ENCODE measurements around the gene IL22RA1. TPM values are rescaled to one million over a fixed set of nuclear protein-coding genes. Genes with fewer than 3 reads are reported as not detected.

IL22RA1 gene
- total and polyA plus RNA-seq, 2 of the 8 experiments (the other 6 are each of a cell fraction or from before 2014, with no cell fraction given), result 0.17 to 0.32 TPM

DNA sequence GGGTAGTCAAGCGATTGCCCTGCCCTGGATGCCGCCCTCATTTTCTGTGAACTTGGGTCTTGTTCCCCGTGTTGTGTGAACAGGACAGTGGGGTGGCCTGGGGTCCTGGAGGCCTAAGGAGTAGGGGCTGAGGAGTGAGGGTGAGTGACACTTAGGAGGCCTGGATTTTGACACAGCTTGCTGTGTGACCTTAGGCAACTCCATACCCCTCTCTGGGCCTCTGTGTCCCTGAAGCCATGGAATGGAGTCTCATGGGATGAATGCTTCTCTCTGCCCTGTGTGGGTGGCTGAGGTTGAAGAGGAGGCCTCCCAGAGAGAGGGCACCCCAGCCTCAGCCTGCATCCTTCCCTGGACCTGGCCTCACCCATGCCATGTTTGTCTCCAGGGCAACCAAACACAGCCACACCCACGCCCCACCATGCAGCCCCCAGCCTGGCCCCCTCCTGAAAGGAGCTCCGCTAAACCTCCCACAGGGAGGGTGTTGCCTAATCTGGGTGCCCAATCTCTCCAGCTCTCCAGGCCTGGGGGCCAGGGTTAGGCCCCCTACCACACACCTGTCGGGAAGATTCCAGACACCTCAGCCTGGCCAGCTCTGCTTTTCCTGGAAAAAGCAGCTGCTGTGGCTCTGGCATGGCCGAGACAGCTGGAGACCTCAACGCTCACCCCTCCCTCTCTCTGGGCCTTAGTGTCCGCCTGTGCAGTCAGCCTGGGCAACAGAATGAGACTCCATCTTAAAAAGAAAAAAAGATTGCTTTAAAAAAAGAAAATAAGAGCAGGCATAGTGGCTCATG is 40.9 kb downstream of the IL22RA1 start:
- Histone ChIP-seq H3K9ac (replicated peaks in 1 of 4; ENCODE audit: extremely low read depth in 1 of 4, low read depth in 3 of 4, low read length in 3 of 4) (no peak overlapping the region), H2BK12ac (ENCODE audit: low read depth, low read length) (no peak overlapping the region), H3K27ac (ENCODE audit: low read depth, low read length) (no peak overlapping the region), H3K36me3 (ENCODE audit: control insufficient read depth in 2 of 4, insufficient read depth in 4 of 4, low read length in 3 of 4) (no peaks in the 10 kb centered on the region), H2BK120ac (replicated peaks; ENCODE audit: low read depth, low read length) (no peak overlapping the region), H2BK5ac (ENCODE audit: low read depth, low read length) (no peak overlapping the region), H4K20me1 (replicated peaks in 1 of 2; ENCODE audit: control insufficient read depth in 1 of 2, insufficient read depth in 2 of 2, low read length in 2 of 2) (no peaks in the 10 kb centered on the region), H3K14ac (ENCODE audit: insufficient read length) (no peak overlapping the region), H3K27me3 (replicated peaks in 1 of 4; ENCODE audit: control insufficient read depth in 3 of 4, extremely low read depth in 1 of 4, insufficient read depth in 3 of 4, low read length in 3 of 4) (no peaks in the 10 kb centered on the region), H3K9me3 (ENCODE audit: insufficient read depth in 2 of 2, low read depth in 1 of 2, low read length in 1 of 2) (no peaks in the 10 kb centered on the region), H3K4ac (replicated peaks; ENCODE audit: insufficient read length, low read depth, low read length) (no peak overlapping the region), H2BK15ac (ENCODE audit: low read length) (no peak overlapping the region), H2BK20ac (ENCODE audit: low read length) (no peak overlapping the region), H3K79me2 (ENCODE audit: control insufficient read depth in 1 of 2, insufficient read depth in 2 of 2, low read length in 2 of 2) (no peaks in the 10 kb centered on the region), H3K56ac (replicated peaks; ENCODE audit: insufficient read length, low read depth, low read length) (no peak overlapping the region), H4K91ac (replicated peaks; ENCODE audit: insufficient read length, low read length) (no peak overlapping the region), H3K23ac (ENCODE audit: insufficient read length) (no peak overlapping the region), H2AFZ (ENCODE audit: low read length) (no peak overlapping the region), H2AK5ac (ENCODE audit: low read depth, low read length) (no peak overlapping the region), H3K4me3 (ENCODE audit: extremely low read depth in 1 of 4, insufficient read depth in 2 of 4, low read depth in 3 of 4, low read length in 4 of 4) (no peak overlapping the region), H3K18ac (ENCODE audit: extremely low read depth, low read length) (no peak overlapping the region), H3K4me1 (replicated peaks in 1 of 4; ENCODE audit: control insufficient read depth in 3 of 4, insufficient read depth in 4 of 4, low read length in 3 of 4) (no peaks in the 10 kb centered on the region; a peak in 2 of 7 replicates), H3K23me2 (ENCODE audit: low read depth, low read length) (no peaks in the 10 kb centered on the region), H4K5ac (ENCODE audit: insufficient read length, low read depth, low read length) (no peak overlapping the region), H3K79me1 (ENCODE audit: low read depth, low read length) (no peaks in the 10 kb centered on the region), H4K8ac (ENCODE audit: extremely low read depth, insufficient read depth, low read length) (0 out of 2 replicates have a peak overlapping the region, but pooled peaks have one; percentile 32), H3K4me2 (ENCODE audit: insufficient read depth in 1 of 2, low read depth in 2 of 2, low read length in 2 of 2) (no peak overlapping the region)
- DNase-seq (ENCODE audit: low read depth in 1 of 2, low spot score in 2 of 2) (no peak), FAIRE-seq (no peak)
- ChIA-PET POLR2A (ENCODE audit: partially characterized antibody) (interaction anchor here (1.5 kb wide), 1 partner anchor 11 kb away, joined by 4 read pairs; no protein-coding TSS in a partner anchor), CTCF (ENCODE audit: partially characterized antibody) (interaction anchor here (0.6 to 2.1 kb wide), 7 partner anchors 9 to 232 kb away, joined by 3 to 9 read pairs (median 3); partner anchors contain the start of gene MYOM3)
- WGBS, 2 experiments (ENCODE audit: extremely low coverage in 1 of 2, insufficient coverage in 1 of 2, insufficient read length in 1 of 2, insufficient replicate concordance in 2 of 2, low coverage in 1 of 2, low lambda C conversion rate in 2 of 2, missing lambda C conversion rate in 1 of 2), result 87% methylated on average over 9 of the region's 9 CpGs; no CpG with 5 or more reads in 1 of the 2 experiments
- TF ChIP-seq CHD2 (IDR thresholded peaks at IDR 0.05; ENCODE audit: low read length) (no peak), PHF8 (conservative IDR thresholded peaks at IDR 0.05; ENCODE audit: low read depth, low read length) (no peak), POU5F1 (IDR thresholded peaks at IDR 0.05; ENCODE audit: low read depth, low read length) (no peak), JUND (IDR thresholded peaks at IDR 0.05; ENCODE audit: low read length) (no peak), NANOG (IDR thresholded peaks at IDR 0.05; ENCODE audit: insufficient read depth, low read depth, low read length, poor library complexity, severe bottlenecking) (no peak), TAF7 (optimal IDR thresholded peaks at IDR 0.05; ENCODE audit: borderline replicate concordance, low read depth, low read length) (no peak), RFX5 (IDR thresholded peaks at IDR 0.05; ENCODE audit: borderline replicate concordance, low read depth, low read length) (no peak), RXRA (IDR thresholded peaks at IDR 0.05; ENCODE audit: insufficient read depth, low read depth, low read length) (no peak), BCL11A (IDR thresholded peaks at IDR 0.05; ENCODE audit: low read depth in 2 of 2, low read length in 2 of 2) (no peak)
- TF ChIP-seq, protein P1, sequence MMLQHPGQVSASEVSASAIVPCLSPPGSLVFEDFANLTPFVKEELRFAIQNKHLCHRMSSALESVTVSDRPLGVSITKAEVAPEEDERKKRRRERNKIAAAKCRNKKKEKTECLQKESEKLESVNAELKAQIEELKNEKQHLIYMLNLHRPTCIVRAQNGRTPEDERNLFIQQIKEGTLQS (IDR thresholded peaks at IDR 0.05; ENCODE audit: insufficient read depth, low read depth, low read length), result no peak
